ENCODE measurements around the gene CRYBA2.
A peak's percentile ranks its signal among the peaks of the same experiment; 100 is the strongest.

Gene CRYBA2

GRCh38 chr2:218959141-218959731 is 34.0 kb downstream of the CRYBA2 start, which contains the start of gene CDK5R2:
Gene CDK5R2 (plus strand): TSS chr2:218959666. CDS start chr2:218959821, 155 bp downstream.
- FAIRE-seq = peak; percentile 90
- peak; percentile 99 for DNase-seq (ENCODE audit: insufficient read length, low spot score)

DNA sequence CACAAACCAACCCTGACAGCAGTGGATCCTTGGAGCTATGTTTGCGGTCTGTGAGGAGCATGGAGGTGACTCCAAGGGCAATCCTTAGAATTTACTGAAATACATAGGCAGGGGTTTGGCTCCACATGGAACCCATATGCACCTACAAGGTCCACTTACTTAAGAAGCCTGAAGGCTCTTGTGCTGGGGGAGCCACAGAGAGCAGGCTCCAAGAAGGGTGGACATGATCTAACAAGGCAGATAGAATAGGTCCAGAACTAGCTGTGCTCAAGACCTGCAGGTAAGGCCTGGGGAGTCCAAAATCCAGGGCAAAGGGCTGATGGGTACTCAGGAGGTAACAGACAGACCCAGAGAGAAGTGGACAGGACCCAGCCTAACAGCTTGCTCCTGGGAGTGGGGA is 34.9 kb downstream of the CRYBA2 start:
- no peak for FAIRE-seq
- no peak for DNase-seq (ENCODE audit: insufficient read length, low spot score)

DNA sequence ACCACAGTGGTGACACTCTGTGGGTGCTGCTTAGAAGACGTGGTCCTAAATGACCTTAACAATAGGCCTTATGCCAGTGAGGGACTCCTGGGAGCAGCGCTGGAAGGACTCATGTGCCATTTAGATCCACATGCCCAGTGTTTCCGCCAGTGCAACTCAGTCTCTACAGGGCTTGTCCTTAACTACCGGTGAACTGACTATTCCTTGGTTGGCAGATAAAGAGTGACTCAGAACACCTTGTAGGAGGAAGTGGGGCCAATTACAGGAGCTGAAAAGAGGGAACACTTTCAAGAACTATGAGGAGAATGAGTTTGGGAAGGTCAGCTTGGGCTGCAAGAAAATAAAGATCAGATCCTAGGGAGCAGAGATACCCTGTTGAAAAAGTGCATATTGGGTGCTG is 35.6 kb downstream of the CRYBA2 start:
- no peak for FAIRE-seq
- no peak for DNase-seq (ENCODE audit: insufficient read length, low spot score)

DNA sequence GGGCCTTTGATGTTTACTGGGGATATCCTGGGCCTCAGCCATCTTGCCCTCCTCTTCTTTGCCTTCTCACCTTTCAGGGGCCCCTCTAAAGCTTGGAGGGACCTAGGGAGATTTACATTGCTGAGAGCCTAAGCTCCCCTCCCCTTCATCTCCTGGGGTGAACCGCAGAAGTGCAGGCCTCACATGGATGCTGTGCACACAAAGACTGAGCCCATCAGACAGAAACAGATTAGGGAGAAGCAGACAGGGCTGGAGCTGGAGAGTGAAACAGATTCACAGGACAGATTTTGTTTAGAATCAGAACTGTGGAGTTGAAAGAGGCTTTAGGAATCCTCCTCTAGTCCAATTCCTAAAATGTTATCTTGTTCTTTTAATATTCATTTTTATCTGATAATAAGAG is 37.2 kb downstream of the CRYBA2 start:
- FAIRE-seq = no peak
- DNase-seq (ENCODE audit: insufficient read length, low spot score) = no peak

DNA sequence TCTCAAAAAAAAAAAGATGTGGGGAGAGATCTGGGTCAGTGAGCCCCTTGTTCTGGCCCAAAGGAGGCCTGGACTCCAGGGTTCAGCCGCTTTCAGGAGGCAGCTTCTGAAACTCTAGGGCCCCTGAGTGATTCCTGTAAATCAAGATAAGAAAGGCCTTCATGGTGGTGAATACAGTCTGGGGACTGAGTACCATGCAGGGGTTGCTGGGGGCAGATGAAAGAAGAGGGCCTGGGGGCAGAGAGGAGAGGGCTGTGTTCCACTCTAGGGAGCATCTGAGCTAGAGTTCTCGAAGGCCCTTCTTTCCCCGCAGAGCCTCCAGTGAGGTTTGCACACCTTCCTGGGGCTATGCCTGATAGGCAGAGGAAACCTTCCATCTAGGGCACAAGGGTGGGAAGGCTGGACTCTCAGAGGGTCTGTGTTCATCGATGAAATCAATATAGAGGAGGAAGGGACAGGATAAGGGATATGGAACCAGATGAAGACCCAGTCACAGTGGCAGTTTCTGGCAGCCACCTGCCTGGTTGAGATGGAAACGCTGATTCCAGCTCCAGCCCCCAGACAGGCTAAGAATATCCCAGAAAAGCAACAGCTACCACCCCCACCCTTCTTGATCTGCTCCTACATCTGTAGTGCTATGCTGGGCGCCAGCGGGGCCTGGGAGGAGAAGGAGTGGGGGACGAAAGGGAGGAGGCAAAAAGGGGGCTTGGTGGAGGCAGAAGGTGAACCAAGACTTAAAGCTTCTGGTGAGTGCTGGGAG is 38.5 kb downstream of the CRYBA2 start:
- FAIRE-seq (no peak), DNase-seq (ENCODE audit: insufficient read length, low spot score) (no peak)

DNA sequence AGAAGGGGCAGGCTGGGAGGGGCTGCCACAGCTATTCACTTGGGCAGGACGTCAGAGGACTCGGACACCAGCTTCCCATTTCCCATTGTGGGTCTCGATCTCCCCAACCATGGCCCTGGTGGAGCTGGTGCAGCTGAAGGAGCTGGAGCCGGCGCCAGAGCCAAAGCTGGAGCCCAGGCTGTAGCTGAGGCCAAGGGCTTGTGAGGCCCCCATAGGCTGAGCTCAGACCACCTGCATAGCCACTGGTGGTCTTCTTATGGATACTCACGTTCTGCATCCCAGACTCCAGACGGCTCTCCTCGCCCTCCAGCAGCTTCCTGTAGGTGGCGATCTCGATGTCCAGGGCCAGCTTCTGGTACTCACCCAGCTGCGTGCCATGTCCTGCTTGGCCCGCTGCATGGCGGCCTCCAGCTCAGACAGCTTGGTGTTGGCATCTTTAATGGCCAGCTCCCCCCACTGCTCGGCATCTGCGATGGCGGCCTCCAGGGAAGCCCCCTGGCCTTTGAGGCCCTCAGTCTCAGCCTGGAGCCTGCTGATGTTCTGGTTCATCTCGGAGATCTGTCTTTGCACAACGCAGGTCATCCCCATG is 39.8 kb downstream of the CRYBA2 start:
- FAIRE-seq = no peak

DNA sequence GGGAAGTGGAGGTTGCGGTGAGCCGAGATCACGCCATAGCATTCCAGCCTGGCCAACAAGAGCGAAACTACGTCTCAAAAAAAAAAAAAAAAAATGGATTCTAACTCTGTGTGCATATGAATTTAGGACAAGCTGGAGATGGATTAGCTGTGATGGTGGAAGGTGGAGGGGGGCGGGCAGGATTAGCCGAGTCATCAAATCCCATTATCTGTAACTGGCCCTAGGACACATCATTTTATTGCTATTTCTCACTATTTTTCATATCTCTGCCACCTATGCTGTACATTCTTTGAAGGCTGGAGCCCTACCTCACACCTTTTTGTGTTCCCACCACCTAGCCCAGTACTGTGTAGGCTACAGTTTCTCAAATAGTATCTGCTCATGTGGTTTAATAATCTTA is 41.1 kb downstream of the CRYBA2 start:
- DNase-seq (ENCODE audit: insufficient read length, low spot score) (no peak), FAIRE-seq (no peak)

More for the DNA sequence above, 39.8 kb downstream of the CRYBA2 start:
- DNase-seq (ENCODE audit: insufficient read length, low spot score) = no peak

GRCh38 chr2:218946621-218947020 is 46.6 kb downstream of the CRYBA2 start:
- FAIRE-seq (no peak), DNase-seq (ENCODE audit: insufficient read length, low spot score) (no peak)

GRCh38 chr2:218944759-218945404 is 48.3 kb downstream of the CRYBA2 start:
- DNase-seq (ENCODE audit: insufficient read length, low spot score) (no peak), FAIRE-seq (no peak)
